NCI-H526 (cell line): Measurements from ENCODE around the gene TNFAIP3.
"Not testable (repeated sequence)": the region's sequence is repeated elsewhere in the genome, so short reads cannot be mapped to it uniquely, and the experiment has no call there.

Experiments used
- DNase-seq, 2 experiments: peaks; one replicate each; lab custom pipeline; 2025; lab: John Stamatoyannopoulos, UW

Gene TNFAIP3

DNA sequence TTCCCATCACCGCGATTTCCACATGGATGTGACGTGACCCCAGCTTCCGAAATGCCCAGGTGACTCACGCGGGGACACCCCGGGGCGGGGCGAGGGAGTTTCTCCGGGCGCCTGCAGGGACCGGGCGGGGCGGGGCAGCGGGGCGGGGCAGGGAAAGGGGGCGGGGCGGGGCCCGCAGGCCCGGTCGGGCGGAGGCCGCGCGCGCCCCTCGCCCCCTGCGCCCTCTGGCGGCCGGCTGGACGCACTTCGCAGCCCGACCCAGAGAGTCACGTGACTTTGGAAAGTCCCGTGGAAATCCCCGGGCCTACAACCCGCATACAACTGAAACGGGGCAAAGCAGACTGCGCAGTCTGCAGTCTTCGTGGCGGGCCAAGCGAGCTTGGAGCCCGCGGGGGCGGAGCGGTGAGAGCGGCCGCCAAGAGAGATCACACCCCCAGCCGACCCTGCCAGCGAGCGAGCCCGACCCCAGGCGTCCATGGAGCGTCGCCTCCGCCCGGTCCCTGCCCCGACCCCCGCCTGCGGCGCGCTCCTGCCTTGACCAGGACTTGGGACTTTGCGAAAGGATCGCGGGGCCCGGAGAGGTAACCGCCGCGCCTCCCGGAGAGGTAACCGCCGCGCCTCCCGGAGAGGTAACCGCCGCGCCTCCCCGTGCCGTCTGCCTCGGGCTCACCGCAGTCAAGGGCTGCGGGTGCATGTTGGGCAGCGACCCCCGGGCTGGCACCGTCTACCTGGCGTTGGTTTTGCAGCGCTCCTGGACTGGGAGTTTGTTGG is at the start of gene TNFAIP3:
Gene TNFAIP3 (plus strand): TSS at position 346 of the 771 bp plus-strand sequence. CDS start 3,969 bp downstream, outside the sequence.
- DNase-seq, result peak; percentile 73 to 90

DNA sequence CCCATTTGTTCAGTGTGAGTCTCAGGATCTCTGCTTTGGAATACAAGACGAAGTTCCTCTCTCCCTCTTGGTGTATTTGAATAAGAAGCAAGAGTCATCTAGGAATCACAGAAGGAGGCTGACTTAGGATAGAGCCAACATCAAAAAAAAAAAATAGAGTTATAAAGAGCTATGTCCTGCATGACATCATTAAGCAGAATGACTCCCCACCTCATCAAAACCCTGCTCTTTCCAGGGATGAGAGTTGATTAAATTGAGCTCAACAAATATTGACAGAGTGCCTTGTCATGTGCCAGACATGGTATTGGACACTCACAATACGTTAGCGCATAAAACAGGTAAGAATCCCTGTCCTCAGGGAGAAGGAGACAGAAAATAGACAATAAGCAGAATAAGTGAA is 48.6 kb upstream of the TNFAIP3 start:
- no peak for DNase-seq

DNA sequence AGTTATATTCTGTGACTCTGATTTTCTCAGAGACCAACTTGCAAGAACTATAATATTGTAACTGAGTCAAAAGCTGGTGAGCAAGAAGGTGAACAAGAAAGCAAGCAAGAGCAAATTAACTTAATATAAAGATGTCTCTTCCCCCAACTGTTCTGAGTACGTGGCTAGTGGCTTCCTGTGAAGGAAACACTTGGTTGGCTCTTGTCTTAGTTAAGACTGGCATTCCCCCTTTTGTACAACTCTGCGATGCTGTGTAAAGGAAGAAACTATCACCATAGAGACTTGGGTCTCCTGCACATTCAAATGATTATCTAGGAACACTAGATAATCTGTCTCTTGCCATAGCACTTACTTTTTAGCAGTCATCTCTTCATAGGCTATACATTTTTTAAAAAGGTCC is 47.3 kb upstream of the TNFAIP3 start:
- no peak for DNase-seq

DNA sequence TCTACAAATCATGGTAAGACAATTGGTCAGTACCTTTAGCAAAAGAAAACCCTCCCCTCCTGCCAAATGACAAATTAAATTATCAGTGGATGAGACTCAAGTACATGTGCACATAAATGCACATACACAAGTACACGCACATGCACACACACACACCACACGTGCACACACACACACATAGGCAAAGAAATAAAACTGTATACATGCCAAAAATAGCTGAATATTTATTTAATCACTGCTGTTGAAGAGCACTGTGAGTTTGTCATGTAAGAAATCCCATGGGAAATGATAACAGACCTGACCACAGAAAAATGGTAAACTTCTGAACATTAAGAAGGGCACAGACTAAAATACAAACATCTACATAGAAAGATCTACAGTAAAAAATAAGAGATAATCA is 46.6 kb upstream of the TNFAIP3 start:
- no peak for DNase-seq

DNA sequence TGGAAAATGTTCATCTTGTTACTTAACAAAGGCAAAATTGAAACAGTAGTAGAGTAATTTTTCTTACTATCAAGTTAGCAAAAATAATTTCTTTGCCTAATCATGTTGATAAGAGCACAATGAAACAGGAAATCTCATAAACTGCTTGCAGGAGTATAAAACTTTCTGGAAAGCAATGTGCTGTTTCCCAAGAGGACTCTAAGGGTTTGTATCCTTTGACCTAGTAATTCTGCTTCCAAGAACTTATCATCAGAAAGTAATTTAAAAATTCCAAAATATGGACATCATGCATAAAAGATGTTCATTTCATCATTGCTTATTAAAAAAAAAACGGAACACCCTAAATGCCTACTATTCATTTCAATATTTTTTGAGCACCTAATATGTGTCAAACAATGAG is 46.1 kb upstream of the TNFAIP3 start:
- DNase-seq, result no peak

DNA sequence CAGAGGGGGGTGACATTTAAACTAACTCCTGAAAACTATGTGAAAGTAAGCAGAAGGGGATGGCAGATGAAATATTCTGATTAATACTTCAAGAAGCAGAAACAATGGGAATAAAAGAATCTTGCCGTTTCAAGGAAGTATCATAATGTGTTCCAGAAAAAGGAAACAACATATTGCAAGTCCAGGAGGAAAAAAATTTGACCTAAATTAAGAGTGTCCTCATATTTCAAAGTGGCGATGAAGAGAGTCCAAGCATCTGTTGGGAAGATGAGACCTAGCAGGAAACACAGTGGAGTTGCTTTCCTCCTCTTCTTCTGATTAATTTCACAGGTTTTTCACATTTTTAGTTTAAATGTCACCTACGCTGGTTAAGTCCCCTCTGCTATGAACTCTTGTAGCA is 45.6 kb upstream of the TNFAIP3 start:
- no peak for DNase-seq

DNA sequence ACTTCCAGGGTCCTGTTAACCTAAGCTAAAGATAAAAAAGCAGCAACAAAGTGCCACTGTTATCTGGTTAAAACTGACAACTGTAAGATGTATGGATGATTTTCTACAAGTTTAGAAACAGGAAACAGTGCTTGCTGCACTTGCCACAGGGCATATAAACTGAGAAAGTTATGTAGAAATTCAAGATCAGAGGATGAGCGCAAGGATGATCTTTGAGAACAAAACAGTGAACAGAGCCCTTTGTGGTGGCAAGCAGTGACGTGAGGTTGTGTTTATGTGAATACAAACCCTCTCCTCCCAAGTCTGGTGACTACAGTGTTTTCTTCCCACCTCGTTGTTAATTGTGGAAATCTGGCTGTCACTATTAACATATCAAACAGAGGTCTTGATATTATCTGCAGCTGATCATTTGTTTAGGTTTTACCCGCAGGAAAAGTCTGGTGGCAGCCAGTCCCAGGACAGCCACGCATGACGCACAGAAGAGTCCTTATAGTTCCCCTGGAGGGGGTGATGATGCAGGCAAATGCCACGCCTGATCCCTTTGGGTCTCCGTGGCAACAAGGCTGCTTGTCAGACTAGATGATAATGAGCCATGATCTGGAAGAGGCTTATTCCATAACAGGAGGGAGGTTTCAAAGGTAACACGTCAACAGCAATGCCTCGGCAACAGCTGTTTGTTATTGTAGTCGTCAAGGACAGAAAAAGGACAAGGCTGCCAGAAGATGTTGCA is 43.1 kb upstream of the TNFAIP3 start:
- peak; percentile 27 to 36 for DNase-seq

DNA sequence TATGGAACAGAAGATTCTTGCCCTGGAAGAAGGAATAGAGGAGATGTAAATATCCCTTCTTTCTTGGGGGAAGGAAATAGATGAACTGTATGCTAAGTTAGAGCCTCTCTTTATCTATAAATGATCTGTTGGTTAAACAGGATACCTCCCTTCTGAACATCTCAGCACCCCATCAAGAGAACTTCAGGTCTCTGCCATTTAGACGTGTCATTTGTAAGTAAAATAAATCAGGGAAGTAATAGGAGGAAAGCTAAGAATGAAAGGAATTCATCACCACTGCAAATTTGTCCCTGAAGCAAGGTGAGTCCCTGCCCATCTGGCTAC is 42.5 kb upstream of the TNFAIP3 start:
- DNase-seq, result no peak

DNA sequence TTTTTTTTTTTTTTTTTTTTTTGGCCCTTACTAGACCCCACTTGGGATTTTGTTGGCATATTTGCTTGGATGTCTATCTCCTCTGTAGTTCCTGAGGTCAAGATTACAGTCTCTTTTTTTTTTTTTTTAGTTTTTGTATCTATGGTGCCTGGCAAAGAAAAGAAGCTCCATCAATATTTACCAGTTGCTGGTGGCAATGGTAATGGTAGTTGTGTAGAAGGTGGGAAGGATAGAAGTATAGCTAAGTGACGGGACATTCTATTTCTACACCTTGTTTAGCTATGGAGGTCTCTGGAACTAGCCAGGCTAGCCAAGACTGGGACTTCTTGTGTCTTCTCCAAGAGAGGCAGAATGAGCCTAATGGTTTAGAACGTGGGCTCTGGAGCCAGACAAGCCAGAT is 42.2 kb upstream of the TNFAIP3 start:
- no peak for DNase-seq

DNA sequence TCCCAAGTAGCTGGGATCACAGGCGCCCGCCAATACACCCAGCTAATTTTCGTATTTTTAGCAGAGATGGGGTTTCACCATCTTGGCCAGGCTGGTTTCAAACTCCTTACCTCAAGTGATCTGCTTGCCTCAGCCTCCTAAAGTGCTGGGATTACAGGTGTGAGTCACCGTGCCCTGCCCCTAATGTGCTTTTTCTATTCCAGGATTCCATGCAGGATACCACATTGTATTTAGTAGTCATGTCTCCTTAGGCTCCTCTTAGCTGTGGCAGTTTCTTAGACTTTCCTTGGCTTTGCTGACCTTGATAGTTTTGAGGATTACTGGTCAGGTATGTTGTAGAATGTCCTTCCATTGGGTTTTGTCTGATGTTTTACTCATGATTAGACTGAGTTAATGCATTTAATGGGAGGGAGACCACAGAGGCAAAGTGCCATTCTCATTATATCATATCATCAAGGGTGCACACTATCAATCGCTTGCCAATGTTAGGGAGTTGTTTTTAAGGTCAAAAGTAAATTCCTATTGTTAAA is 39.6 kb upstream of the TNFAIP3 start:
- no peak for DNase-seq

DNA sequence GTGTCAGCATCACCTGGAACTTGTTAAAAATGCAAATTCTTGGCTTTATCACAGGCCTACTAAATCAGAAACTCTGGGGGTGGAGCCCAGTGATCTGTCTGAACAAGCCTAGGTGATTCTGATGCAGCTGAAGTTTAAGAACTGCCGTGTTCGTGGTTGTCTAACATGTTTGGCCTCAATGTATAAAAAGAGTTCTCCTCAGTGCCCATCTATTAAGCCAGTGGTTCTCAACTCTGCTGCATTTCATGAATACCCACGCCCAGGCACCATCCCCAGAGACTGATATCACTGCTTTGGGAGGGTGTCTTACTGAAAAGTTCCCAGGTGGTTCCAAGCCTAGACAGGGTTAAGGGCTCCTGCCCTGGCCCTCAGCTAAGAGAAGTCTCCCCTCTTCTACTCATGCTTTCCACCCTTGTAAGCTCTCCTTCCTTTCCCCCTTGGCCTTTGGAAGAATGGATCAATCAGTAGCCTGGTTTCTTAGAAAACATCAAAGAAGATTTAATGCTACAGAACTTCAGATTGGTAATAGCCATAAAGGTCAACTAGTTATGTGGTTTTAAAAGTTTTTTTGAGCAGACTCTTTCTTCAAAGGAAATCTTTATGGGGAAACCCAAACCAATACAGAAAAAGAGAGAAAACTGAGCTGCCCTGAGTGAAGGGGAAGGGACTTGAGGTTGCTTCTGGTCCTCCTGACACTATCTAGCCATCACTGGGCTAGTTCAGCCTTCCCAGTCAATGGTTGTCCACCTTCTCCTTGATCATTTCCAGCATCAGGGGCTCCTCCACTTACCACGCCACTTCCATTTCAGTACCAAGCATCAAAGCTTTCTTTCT is 38.9 kb upstream of the TNFAIP3 start:
- peak in 1 of 2 experiments; percentile 3 for DNase-seq

DNA sequence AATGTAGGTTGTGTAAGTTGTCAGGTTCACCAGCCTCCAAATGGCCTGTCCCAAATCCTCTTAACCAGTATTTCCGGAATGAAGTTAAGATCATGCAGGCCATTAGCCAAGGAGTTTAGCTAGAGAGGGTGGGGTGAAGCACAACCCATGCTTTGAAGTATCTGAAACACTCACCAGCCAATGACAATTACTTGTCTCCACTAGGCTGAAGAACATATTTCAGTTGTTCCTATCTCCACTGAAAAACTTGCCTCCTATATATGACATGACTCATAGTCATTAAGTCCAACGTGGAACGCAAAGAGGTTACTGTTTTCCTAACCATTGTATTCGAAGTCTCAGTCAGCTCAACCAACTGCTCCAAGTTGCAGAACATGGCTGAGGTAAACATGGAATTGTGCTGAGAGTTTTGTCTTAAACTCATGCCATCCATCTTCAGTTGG is 37.4 kb upstream of the TNFAIP3 start:
- DNase-seq, result no peak

DNA sequence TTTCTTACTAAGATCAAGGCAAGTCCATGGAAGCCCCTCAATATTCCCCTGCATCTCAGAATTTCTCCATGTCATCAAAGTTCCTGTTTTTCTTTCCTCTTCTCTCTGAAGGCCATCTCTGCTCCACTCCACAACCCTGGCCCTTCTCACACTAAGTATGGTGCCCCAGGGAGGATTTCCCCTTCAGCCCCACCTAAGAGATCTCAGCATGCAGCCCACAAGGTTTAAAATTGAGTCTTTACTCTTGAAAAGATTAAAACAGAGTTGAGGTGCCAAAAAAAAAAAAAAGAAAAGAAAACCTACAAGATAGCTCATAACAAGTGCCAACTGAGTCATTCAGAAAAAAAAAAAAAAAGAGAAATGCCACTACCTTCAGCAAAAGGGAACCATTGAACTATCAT is 36.5 kb upstream of the TNFAIP3 start:
- DNase-seq, result no peak

DNA sequence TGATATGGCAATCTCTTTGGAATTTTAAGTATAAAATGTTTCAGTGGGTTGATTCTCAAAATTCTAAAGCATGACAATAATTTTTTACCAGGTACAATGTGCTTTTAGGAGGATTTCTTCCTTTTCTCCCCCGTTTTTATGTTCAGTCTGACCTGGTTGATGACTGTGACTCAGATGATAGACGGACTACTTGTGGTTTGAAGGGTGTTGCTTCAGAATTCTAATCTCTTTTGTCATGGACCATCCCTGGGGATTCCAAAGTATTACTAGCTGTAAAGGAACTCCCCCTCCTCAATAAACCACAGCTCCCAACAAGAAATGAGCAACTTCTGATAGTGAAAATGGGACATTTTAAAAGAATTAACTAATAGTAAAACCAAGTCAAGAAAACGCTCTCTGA is 34.9 kb upstream of the TNFAIP3 start:
- no peak for DNase-seq

DNA sequence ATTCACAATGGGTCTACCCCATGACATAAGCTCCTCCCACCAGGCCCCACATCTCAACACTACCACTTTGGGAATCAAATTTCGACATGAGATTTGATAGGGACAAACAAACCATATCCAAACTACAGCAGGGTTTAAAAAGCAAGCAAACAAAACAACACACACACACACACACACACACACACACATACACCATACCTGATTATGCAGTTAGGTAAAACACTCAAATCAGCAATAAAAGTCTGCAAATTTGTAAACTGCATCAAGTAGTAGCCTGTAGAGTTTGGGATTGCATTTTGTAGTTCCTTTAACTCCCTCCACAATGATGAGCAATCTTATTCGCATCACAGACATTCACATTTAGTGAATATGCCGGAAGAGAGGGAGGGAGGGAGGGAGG is 32.6 kb upstream of the TNFAIP3 start:
- no peak for DNase-seq

DNA sequence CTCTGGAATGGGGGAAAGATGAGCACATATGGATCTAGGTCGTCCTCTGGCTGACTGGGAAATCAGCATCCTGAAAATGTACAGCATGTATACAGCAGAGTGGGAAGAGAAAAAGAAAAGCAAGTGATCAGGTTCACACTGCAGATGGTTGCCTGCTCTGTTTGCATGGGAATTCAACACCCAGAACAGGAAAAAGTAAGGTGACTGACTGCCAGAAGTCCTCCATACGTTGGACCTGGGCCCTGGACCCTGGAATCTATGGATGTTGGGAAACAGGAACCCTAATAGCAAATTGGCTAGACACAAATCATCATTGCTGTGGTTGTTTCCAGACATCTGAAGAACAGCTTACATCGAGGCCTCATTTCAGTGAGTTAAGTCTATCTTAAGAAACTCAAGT is 30.3 kb upstream of the TNFAIP3 start:
- no peak for DNase-seq

DNA sequence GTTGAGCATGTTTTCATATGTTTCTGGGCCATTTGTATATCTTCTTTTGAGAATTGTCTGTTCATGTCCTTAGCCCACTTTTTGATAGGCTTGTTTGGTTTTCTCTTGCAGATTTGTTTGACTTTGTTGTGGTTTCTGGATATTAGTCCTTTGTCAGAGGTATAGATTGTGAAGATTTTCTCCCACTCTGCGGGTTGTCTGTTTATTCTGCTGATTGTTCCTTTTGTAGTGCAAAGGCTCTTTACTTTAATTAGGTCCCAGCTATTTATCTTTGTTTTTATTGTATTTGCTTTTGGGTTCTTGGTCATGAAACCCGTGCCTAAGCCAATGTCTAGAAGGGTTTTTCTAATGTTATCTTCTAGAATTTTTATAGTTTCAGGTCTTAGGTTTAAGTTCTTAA is 29.0 kb upstream of the TNFAIP3 start:
- not testable (repeated sequence) for DNase-seq

DNA sequence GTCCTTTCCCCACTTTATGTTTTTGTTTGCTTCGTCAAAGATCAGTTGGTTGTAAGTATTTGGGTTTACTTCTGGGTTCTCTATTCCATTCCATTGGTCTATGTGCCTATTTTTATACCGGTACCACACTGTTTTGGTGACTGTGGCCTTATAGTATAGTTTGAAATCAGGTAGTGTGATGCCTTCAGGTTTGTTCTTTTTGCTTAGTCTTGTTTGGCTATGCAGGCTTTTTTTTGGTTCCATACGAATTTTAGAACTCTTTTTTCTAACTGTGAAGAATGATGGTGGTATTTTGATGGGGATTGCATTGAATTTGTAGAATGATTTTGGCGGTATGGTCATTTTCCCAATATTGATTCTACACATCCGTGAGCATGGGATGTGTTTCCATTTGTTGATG is 28.5 kb upstream of the TNFAIP3 start:
- DNase-seq, result not testable (repeated sequence)

DNA sequence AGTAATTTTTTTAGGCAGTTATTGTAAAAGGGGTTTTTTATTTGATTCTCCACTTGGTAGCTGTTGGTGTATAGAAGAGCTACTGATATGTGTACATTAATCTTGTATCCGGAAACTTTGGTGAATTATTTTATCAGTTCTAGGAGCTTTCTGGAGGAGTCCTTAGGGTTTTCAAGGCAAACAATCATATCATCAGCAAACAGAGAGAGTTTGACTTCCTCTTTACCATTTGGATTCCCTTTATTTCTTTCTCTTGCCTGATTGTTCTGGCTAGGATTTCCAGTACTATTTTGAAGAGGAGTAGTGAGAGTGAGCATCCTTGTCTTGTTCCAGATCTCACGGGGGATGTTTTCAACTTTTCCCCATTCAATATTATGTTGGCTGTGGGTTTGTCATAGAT is 28.0 kb upstream of the TNFAIP3 start:
- DNase-seq, result no peak

DNA sequence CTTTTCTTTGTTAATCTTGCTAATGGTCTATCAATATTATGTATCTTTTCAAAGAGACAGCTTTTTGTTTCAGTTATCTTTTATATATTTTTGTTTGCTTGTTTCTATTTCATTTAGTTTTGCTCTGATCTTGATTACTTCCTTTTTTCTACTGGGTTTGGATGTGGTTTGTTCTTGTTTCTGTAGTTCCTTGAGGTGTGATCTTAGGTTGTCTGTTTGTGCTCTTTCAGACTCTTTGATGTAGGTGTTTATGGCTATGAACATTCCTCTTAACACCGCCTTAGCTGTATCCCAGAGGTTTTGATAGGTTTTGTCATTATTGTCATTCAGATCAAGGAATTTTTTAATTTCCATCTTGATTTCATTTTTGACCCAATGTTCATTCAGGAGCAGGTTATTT is 26.8 kb upstream of the TNFAIP3 start:
- no peak for DNase-seq

DNA sequence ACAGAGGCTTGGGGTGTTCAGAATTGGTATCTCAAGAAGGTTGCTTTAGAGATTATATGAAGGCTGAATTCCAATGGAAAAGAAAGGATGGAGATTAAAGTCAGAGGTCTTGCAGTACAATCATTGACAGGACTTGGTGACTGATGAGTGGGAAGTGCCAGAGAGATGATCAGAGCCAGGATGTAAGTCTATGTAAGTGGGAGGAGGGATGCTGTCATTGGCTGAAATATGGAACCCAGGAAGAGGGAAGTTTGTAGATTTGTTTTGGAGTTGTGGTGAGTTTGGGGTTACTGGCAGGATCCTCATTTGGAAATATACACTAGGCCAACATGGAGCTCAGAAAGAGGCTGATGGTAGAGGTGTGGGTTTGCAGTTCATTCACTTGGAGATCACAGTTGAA is 23.8 kb upstream of the TNFAIP3 start:
- DNase-seq, result no peak

DNA sequence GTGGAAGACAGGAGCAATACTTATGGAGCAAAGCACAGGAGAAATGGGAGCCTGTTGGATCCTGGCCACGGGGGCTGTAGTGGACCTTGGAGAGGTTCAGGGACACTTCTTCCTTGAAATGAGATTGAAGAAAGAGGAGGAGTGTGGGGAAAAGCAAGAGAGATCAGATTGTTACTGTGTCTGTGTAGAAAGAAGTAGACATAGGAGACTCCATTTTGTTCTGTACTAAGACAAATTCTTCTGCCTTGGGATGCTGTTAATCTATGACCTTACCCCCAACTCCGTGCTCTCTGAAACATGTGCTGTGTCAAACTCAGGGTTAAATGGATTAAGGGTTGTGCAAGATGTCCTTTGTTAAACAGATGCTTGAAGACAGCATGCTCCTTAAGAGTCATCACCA is 22.7 kb upstream of the TNFAIP3 start:
- DNase-seq, result not testable (repeated sequence)
